Heart left ventricle (tissue), 16 donors: Measurements from ENCODE around the gene ICAM3. TPM values are rescaled to one million over a fixed set of nuclear protein-coding genes. Genes with fewer than 3 reads are reported as not detected.

Experiments used
- ATAC-seq, 4 donors: fragments of 200-7000 bp; cut with Tn5 transposase; one replicate each; pipeline ENCODE4 v1.9.1; 2020 to 2022; ENCODE audit warnings: moderate library complexity in 4 of 4, mild to moderate bottlenecking in 3 of 4, moderate number of reproducible peaks in 1 of 4
- DNase-seq, 5 donors: peaks; one replicate each; pipeline ENCODE4 v3.0.0-alpha.2; 2020
- H3K27ac ChIP-seq, 12 donors: fragments of 200-600 bp; sonication (generic) in 4 of 12; one replicate each; pipeline versions ENCODE4 v1.5.0 to v1.8.0; 2016 to 2022; ENCODE audit warnings: mild to moderate bottlenecking in 2 of 12
- H3K27me3 ChIP-seq, 9 donors: fragments of 200-600 bp; sonication (generic) in 2 of 9; one replicate each; pipeline versions ENCODE4 v1.5.1 to v1.8.0; 2016 to 2022; ENCODE audit warnings: mild to moderate bottlenecking in 3 of 9
- H3K36me3 ChIP-seq, 9 donors: fragments of 200-600 bp; sonication (generic) in 2 of 9; one replicate each; pipeline versions ENCODE4 v1.5.0 to v1.8.0; 2018 to 2022; ENCODE audit warnings: mild to moderate bottlenecking in 2 of 9
- H3K4me1 ChIP-seq, 12 donors: fragments of 200-600 bp; sonication (generic) in 4 of 12; one replicate each; pipeline versions ENCODE4 v1.5.0 to v1.8.0; 2016 to 2022; ENCODE audit warnings: mild to moderate bottlenecking in 3 of 12
- H3K4me3 ChIP-seq, 12 donors: fragments of 200-600 bp; sonication (generic) in 4 of 12; one replicate each; pipeline versions ENCODE4 v1.5.0 to v1.8.0; 2017 to 2022; ENCODE audit warnings: mild to moderate bottlenecking in 9 of 12, moderate library complexity in 4 of 12
- H3K9me3 ChIP-seq, 12 donors: fragments of 200-600 bp; sonication (generic) in 4 of 12; one replicate each; pipeline versions ENCODE4 v1.5.0 to v1.8.0; 2016 to 2022; ENCODE audit warnings: mild to moderate bottlenecking in 1 of 12
- POLR2A ChIP-seq, 2 donors: fragments of 450-650 bp; IDR thresholded peaks; one replicate each; pipeline ENCODE4 v1.6.1; 2017; ENCODE audit warnings: antibody characterized with exemption in 2 of 2, mild to moderate bottlenecking in 2 of 2, moderate library complexity in 2 of 2
- WGBS, 4 donors: extraction: QIAGEN DNeasy Blood & Tissue Kit in 2 of 4; methylation state at CpG; one replicate each; pipeline versions ENCODE4 v1.1.5 to v1.1.7; 2013 to 2018; 5-methylcytosine and 5-hydroxymethylcytosine counted together
- intact Hi-C, 10 donors: fragments of 100-400 bp; cut with DNase I; formaldehyde crosslinking; loops; one replicate each; pipeline versions ENCODE4 v1.11.1 to v1.14.2; 2022
- polyA plus RNA-seq, 2 donors: library from polyadenylated mRNA; stranded (reverse); fragments of 200-250 nt; gene quantifications; one replicate each; pipeline ENCODE4 v1.2.3, GENCODE V29; 2013
- total RNA-seq, 9 donors: library from RNA; depleted of rRNA in 2 of 9; stranded (reverse); fragments of >200 nt in 2 of 9; fragmentation: NEBNext Ultra II Directional in 3 of 9; extraction: Animal tissue kit (Norgen Biotek cat#: 25700) in 3 of 9; gene quantifications; one replicate each; pipeline versions ENCODE4 v1.1.0 to v1.2.4, GENCODE V29; 2016 to 2023
- TF ChIP-seq, protein P1 (sequence below), 12 donors: fragments of 200-600 bp; sonication (generic) in 4 of 12; IDR thresholded peaks; one replicate each; pipeline versions ENCODE4 v1.5.0 to v1.8.0; 2018 to 2022; ENCODE audit warnings: antibody characterized with exemption in 12 of 12, mild to moderate bottlenecking in 5 of 12
- donor health status: ischemic (EF 13 %, LVEDD 7.1; RV severe dilation, severe dysfunction).
- donor health status: healthy with polysubstance abuse.
- donor health status: DM: no; HTN: yes; CAD: no.
- donor health status: DM: no; HTN: no; CAD: no.
- donor health status: ischemic (EF 25% LVEDD 6.9; RV normal size, moderate dysfunction).
- donor health status: ischemic (EF 25% LVEDD 5.7; RV mildly dilated, moderate dysfunction).
- donor health status: healthy.
- donor health status: DM: yes; HTN: yes; CAD: no.
- donor health status: ischemic (EF 35%, LVEDD 5.7; RV mildly dilated, moderate dysfunction).
- donor health status: nonischemic (EF 11% LVEDD 7.7; RV severe dilation, severe dysfunction).
- donor health status: DM: yes; HTN: yes; CAD: no.
- donor health status: PGD.
- donor health status: ischemic (EF 29% LVEDD 5.4; RV normal size, mild dysfunction).
- donor health status: nonischemic (EF 23%, LVEDD 6.1; RV moderate dilation, normal function).

Gene ICAM3
- total and polyA plus RNA-seq, 11 donors, result 5.6 to 24.9 (median 17.2) TPM

DNA sequence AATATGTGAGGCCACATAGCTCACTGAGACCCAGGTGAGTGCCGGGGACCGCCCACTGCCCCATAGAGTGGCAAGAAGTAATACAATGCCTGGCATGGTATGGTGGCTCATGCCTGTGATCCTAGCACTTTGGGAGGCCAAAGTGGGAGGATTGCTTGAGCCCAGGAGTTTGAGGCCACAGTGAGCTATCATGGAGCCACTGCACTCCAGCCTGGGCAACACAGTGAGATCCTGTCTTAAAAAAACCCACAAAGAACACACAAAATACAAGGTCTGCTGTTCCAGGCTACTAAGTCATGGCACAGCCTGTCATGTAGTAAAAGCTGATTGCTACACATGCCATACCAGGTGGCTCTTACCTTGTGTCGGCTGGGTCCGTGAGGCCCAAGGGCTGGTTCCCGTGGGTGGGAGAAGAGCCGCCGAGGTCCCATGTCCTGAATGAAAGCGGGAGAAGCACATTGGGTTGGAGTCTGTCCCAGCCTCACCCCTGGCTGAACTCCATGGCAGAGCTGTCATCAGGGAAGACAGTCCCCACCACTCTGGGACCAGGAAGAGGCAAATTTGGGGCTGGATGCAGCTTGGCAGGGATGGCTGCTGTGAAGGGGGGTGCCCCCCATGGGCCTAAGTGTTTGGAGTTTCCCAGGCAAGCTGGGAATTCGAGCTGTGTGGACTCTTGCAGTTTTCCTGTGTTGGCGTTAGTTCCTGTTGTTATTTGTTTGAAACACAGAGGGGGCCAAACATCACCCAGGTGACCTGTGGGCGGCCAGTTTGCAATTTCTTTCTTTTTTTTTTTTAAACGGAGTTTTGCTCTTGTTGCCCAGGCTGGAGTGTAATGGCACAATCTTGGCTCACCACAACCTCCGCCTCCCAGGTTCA lies 20.4 kb downstream of the ICAM3 start:
- TF ChIP-seq, protein P1, sequence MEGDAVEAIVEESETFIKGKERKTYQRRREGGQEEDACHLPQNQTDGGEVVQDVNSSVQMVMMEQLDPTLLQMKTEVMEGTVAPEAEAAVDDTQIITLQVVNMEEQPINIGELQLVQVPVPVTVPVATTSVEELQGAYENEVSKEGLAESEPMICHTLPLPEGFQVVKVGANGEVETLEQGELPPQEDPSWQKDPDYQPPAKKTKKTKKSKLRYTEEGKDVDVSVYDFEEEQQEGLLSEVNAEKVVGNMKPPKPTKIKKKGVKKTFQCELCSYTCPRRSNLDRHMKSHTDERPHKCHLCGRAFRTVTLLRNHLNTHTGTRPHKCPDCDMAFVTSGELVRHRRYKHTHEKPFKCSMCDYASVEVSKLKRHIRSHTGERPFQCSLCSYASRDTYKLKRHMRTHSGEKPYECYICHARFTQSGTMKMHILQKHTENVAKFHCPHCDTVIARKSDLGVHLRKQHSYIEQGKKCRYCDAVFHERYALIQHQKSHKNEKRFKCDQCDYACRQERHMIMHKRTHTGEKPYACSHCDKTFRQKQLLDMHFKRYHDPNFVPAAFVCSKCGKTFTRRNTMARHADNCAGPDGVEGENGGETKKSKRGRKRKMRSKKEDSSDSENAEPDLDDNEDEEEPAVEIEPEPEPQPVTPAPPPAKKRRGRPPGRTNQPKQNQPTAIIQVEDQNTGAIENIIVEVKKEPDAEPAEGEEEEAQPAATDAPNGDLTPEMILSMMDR (IDR thresholded peaks at IDR 0.05), result no peak
- TF ChIP-seq POLR2A (IDR thresholded peaks at IDR 0.05), result no peak
- H3K27me3 ChIP-seq, result no peaks in the 10 kb centered on the region
- no peak overlapping the region for H3K27ac ChIP-seq
- intact Hi-C loops, result loop anchor here in 1 of 10 donors (5.0 kb wide), 1 partner anchor 43 kb away; no protein-coding TSS in a partner anchor
- H3K36me3 ChIP-seq, result peaks cover 0 to 81% (median 72%) of the 10 kb centered on the region in 9 donors
- WGBS, 4 donors, result 91 to 94% (median 92%) methylated on average over 13 of the region's 13 CpGs
- no peaks in the 10 kb centered on the region for H3K9me3 ChIP-seq
- no peak for DNase-seq
- peaks cover 0 to 20% (median 13%) of the 10 kb centered on the region in 12 donors for H3K4me1 ChIP-seq
- H3K4me3 ChIP-seq, result no peak overlapping the region
- no peak for ATAC-seq

DNA sequence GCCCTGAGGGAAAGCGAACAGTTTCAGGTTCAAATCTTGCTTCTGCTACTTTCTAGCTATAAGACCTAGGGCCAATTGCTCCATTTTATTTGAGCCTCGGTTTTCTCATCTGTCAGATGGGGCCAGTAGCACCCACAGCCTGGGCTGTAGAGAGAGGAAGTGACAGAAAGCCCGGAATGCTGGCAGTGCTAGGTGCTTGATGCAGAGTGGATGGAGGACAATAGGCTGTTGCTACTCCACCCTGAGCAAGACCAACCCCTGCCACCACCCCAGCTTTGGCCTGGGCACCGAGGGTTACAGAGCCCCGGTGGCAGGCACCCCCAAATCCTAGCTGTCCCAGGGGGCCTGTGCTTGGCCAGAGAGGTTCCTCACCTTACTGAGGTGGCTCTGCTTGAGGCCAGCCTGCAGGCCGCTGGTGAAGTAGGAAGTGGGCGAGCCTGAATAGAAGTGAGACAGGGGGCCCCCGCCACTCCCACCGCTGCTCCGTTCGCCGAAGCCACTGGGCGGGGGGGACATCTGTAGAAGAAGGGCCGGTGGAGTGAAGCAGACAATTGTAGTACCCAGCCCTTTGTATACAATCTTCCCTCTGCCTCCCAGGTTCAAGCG lies 21.5 kb downstream of the ICAM3 start:
- intact Hi-C loops, result loop anchor here in 2 of 10 donors (2.0 to 5.0 kb wide), 2 partner anchors 15 to 44 kb away; partner anchors contain the start of gene RAVER1 (in 1 of the 2)
- TF ChIP-seq, protein P1 (IDR thresholded peaks at IDR 0.05), result no peak
- TF ChIP-seq POLR2A (IDR thresholded peaks at IDR 0.05), result no peak
- DNase-seq, result no peak
- Histone ChIP-seq H3K27me3 (no peaks in the 10 kb centered on the region), H3K36me3 (peaks cover 0 to 70% (median 61%) of the 10 kb centered on the region in 9 donors), H3K4me3 (no peak overlapping the region), H3K9me3 (no peaks in the 10 kb centered on the region), H3K4me1 (peaks cover 0 to 20% (median 13%) of the 10 kb centered on the region in 12 donors), H3K27ac (no peak overlapping the region)
- ATAC-seq, result no peak
- 93 to 96% (median 94%) methylated on average over 14 to 15 of the region's 15 CpGs for WGBS, 4 donors

DNA sequence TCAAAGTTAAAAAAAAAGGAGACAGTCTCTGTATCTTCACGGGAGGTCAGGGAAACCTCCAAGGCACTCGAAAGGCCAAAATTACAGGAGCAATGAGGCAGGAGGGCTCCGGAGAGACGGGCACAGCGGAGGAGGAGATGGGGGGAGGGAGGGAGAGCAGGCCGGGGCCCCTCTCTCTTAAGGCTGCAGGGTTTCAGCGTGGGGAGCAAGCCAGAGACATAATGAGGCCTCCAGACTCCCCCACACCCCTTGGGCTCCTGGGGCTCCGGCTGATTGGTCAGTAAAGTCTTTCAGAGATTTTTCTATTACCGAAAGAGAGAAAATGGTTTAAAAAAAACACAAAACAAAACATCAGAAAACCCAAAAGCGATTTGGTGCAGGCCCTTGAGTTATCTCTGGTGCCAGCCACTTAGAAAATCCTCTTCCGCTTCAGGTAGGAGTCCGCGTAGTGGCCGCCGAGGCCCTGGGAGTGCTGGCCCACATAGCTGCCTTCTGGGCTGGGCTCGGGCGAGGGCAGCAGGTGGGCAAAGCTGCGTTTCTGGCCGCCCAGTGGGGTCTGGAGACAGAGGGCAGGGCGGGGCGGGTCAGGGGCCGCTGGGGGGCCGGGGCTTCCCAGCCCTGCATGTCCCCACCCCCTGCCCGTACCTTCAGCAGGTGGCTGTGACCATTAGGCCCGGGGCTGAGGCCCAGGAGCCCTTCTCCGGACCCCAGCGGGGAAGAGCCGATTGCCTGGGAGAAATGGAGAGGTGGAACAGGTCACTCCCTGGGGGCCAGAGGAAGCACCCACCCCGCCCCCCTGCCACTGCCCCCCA lies 22.2 kb downstream of the ICAM3 start:
- no peak overlapping the region for H3K27ac ChIP-seq
- no peak overlapping the region for H3K4me3 ChIP-seq
- intact Hi-C loops, result loop anchor here in 2 of 10 donors (2.0 to 5.0 kb wide), 2 partner anchors 16 to 45 kb away; partner anchors contain the start of gene RAVER1 (in 1 of the 2)
- WGBS, 4 donors, result 85 to 89% (median 87%) methylated on average over 22 to 29 of the region's 29 CpGs
- no peaks in the 10 kb centered on the region for H3K9me3 ChIP-seq
- no peaks in the 10 kb centered on the region for H3K27me3 ChIP-seq
- DNase-seq, result no peak
- no peak for ATAC-seq
- peaks cover 0 to 63% (median 55%) of the 10 kb centered on the region in 9 donors for H3K36me3 ChIP-seq
- H3K4me1 ChIP-seq, result peaks cover 0 to 20% (median 13%) of the 10 kb centered on the region in 12 donors
- no peak for TF ChIP-seq POLR2A (IDR thresholded peaks at IDR 0.05)
